Left ventricle myocardium inferior (tissue), 1 donor: ENCODE measurements around the gene CASKIN1. TPM values are rescaled to one million over a fixed set of nuclear protein-coding genes. Genes with fewer than 3 reads are reported as not detected.

Experiments used
- microRNA-seq: library from miRNA; unstranded; fragments of <30 nt; microRNA quantifications from one replicate; pipeline ENCODE4 v1.2.0, GENCODE V29; 2020
- total RNA-seq: library from RNA; stranded (reverse); fragmentation: NEBNext Ultra II Directional; extraction: Animal tissue kit (Norgen Biotek cat#: 25700); gene quantifications from one replicate; pipeline ENCODE4 v1.2.1, GENCODE V29; 2021
- donor health status: DM: no; HTN: yes; CAD: no; lungs with severe emphysema.

Gene CASKIN1
- total RNA-seq, 1 donor from 2014 or later: 4.0 TPM

Small RNAs within 50 kb of the gene (microRNA-seq; reads per million reads assigned to microRNA genes)
- not detected for gene MIR3180-5
- gene MIR4516: not detected

Other genes starting within 250 kb of the CASKIN1 start
- 262 TPM for gene RPL3L, start 241.9 kb downstream of the CASKIN1 start, total RNA-seq
- gene NDUFB10, start 237.1 kb downstream of the CASKIN1 start, total RNA-seq: 601 TPM
- gene RPS2, start 231.8 kb downstream of the CASKIN1 start, total RNA-seq: 753 TPM
- gene RNF151, start 229.7 kb downstream of the CASKIN1 start, total RNA-seq: not detected
- gene TBL3, start 224.6 kb downstream of the CASKIN1 start, total RNA-seq: 22.6 TPM
- gene NOXO1, start 215.1 kb downstream of the CASKIN1 start, total RNA-seq: not detected
- gene GFER, start 212.4 kb downstream of the CASKIN1 start, total RNA-seq: 23.3 TPM
- 0.38 TPM for gene SYNGR3, start 206.6 kb downstream of the CASKIN1 start, total RNA-seq
- 14.5 TPM for gene ZNF598, start 186.8 kb downstream of the CASKIN1 start, total RNA-seq
- not detected for gene NPW, start 176.8 kb downstream of the CASKIN1 start, total RNA-seq
- gene NHERF2, start 169.7 kb downstream of the CASKIN1 start, total RNA-seq: 221 TPM
- gene NTHL1, start 148.8 kb downstream of the CASKIN1 start, total RNA-seq: 21.7 TPM
- gene TSC2, start 148.6 kb downstream of the CASKIN1 start, total RNA-seq: 80.1 TPM
- 83.9 TPM for gene PKD1, start 60.7 kb downstream of the CASKIN1 start, total RNA-seq
- 1.7 TPM for gene RAB26, start 48.0 kb downstream of the CASKIN1 start, total RNA-seq
- 26.0 TPM for gene TRAF7, start 40.8 kb downstream of the CASKIN1 start, total RNA-seq
- gene MLST8, start 8.8 kb upstream of the CASKIN1 start, total RNA-seq: 27.3 TPM
- 10.9 TPM for gene BRICD5, start 14.3 kb upstream of the CASKIN1 start, total RNA-seq
- 34.1 TPM for gene PGP, start 18.2 kb upstream of the CASKIN1 start, total RNA-seq
- 13.5 TPM for gene E4F1, start 27.0 kb upstream of the CASKIN1 start, total RNA-seq
- 0.47 TPM for gene DNASE1L2, start 39.8 kb upstream of the CASKIN1 start, total RNA-seq
- gene ECI1, start 55.0 kb upstream of the CASKIN1 start, total RNA-seq: 165 TPM
- 106 TPM for gene RNPS1, start 71.5 kb upstream of the CASKIN1 start, total RNA-seq
- gene ABCA3, start 144.1 kb upstream of the CASKIN1 start, total RNA-seq: 6.9 TPM
- 0.96 TPM for gene CCNF, start 232.8 kb upstream of the CASKIN1 start, total RNA-seq